GM18507 (cell line): ENCODE data around the gene HDAC4.

Source experiments
- DNase-seq: peaks from one replicate; pipeline ENCODE4 v3.0.0; 2011; ENCODE audit warnings: low read depth; ENCODE audit not compliant: insufficient read length; ENCODE audit errors: extremely low spot score
- FAIRE-seq: peaks from 2 replicates; lab custom pipeline; 2011; peaks lifted over from hg19 to GRCh38; lab: Jason Lieb, UNC

HDAC4 gene

DNA sequence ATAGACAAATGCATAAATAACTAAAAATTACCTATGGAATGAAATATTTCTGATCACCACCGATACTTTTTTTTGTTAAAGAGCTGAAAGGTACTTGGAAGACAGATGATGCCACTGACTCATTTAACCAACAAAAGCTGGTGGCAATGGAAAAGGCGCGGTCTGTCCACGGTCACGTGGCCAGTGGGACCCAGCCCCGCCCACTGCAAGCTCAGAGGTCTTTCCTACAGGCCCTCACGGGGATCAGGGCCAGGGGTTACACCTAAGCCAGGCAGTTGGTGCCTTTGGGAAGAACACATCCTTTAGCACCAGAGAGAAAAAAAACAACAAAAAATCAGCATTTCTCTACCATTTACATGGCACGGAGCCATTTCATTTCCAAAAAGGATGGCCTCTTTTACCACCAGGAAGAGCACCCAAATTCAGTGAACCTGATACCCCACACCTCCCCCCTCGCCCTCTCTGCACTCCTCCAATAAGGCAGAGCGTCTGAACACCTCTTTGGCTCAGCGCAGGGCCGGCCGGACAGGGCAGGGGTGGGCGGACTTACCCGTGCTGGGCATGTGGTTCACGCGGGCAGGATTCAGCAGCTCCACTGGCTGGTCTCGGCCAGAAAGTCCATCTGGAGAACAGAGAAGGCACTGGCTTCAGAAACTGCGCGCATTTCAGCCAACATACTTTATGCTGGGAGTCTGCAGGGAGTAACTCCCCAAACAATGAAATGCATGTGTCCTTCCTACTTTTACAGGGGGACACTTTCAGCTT is 164.6 kb downstream of the HDAC4 start:
- DNase-seq (no peak), FAIRE-seq (no peak)

DNA sequence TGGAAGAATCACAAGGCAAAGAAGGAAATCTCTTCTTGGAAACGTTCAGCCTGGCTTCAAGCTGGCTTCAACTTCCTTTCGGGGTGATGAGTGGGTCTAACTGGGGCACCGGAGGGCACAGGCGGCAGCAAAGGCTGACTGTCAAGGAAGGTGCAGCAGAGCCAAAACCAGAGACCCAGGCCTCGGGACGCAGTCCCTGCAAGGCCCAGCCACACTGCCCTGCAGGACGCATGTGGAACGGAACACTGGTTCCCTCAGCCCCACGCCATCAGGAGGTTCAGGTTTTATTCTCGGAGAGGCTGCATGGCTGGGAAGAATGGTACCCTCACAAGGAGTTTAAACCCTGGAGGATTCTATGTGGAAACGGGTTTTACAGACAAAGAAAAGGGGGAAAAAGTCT is 165.5 kb downstream of the HDAC4 start:
- DNase-seq, result no peak
- FAIRE-seq, result no peak

DNA sequence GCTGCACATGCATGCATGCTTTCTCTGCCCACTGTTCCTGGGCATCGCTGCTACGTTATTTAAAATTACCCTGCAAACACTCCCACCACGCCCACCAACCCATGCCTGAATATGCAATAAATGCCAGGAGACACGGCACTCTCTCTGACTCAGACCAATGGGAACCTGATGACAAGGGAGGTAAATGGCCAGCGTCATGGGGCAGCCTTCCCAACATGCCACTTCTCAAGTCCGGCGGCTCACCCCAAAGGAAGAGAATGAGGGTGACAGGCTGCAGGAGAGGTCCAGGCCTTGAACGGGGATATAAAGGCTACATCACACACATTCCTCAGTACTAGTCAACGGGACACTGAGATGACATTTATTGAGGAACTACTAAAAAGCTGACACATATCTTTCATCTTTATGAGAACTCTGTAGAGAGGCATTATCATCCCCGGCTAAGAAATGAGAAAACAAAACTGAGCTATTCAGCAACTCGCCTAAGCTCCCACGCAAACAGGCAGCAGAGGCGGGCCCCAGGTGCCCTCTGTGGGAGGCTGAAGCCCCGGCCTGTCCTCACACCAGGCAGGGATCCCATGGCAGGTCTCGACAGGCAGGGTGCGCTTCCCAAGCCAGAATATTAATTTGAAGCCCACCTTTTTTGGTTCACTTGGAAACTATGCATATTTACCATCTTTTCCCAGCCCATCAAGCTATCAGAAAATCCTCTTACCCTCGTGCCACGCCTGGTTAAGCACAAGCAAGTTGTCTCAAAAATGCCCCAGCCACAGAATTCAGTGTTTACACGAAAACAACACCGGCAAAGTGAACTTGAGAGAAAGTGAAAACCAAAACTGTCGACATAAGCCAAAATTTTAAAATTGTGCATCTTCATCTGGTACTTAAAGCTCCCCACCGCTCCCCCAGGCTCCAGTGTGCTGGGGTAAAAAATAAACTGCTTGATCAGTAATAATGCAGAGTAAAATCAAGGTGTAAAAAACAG is 166.3 kb downstream of the HDAC4 start:
- no peak for DNase-seq
- no peak for FAIRE-seq

DNA sequence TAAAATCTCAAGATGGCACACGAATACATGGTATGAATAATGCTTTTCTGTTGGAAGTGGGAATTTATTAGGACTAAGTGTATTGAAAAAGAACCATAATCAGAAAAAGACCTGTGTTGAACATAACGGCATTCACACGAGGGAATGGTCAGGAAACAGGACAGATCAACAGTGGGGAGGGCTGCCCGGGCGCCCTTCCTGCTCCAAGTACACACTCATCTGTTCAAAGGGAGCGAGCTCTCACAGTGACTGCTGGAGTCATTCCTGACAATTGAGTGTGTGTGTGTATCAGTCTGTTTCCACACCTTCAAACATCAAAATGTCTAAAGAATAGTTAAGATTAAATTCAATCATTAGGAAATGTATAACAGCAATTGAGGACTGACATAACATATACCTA is 167.2 kb downstream of the HDAC4 start:
- no peak for DNase-seq
- no peak for FAIRE-seq

DNA sequence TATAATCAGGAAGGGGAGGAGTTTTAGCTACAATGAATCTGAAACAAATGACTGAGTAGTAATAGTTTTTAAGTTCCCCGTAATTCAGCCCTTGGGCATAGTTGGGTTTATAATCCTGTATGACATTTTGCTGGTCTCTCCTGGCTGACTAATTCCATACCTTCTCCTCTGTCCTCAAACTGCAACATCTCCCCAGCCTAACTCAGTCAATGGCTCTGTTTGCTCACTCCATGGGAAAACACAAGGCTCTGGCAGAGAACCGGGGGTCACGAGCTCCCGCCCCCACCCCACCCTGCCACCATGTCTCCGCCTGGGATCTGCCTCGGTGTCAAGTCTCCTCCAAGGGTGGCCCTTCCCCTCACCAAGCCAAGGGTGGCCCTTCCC is 168.6 kb downstream of the HDAC4 start:
- FAIRE-seq (no peak), DNase-seq (no peak)

DNA sequence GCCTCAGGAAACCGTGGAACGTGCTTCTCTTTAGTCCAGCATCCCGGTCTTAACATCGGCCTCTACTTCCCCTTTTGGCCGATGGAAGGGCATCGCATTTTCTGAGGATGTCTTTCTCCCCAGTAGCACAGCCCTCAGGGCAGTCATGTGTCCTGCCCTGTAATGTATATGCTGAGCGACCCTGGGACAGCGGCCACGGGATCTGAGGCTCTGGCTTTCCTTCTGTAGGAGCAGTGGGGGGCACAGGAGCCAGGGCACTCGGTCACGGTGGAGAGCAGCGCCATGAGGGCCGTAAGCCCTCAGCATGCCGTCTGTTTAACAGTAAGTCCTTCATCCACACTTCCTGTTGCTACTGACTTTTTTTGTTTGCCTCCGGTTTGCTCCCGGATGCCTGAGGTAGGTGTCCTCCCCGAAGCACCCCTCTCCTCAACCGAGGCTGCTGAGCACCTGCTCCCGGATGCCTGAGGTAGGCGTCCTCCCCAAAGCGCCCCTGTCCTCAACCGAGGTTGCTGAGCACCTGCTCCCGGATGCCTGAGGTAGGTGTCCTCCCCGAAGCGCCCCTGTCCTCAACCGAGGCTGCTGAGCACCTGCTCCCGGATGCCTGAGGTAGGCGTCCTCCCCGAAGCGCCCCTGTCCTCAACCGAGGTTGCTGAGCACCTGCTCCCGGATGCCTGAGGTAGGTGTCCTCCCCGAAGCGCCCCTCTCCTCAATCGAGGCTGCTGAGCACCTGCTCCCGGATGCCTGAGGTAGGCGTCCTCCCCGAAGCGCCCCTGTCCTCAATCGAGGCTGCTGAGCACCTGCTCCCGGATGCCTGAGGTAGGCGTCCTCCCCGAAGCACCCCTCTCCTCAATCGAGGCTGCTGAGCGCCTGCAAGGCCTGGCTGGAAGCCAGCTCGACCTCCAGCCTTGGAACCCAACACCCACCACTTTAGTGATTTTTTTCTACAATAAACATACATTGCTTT is 169.3 kb downstream of the HDAC4 start:
- FAIRE-seq, result no peak

DNA sequence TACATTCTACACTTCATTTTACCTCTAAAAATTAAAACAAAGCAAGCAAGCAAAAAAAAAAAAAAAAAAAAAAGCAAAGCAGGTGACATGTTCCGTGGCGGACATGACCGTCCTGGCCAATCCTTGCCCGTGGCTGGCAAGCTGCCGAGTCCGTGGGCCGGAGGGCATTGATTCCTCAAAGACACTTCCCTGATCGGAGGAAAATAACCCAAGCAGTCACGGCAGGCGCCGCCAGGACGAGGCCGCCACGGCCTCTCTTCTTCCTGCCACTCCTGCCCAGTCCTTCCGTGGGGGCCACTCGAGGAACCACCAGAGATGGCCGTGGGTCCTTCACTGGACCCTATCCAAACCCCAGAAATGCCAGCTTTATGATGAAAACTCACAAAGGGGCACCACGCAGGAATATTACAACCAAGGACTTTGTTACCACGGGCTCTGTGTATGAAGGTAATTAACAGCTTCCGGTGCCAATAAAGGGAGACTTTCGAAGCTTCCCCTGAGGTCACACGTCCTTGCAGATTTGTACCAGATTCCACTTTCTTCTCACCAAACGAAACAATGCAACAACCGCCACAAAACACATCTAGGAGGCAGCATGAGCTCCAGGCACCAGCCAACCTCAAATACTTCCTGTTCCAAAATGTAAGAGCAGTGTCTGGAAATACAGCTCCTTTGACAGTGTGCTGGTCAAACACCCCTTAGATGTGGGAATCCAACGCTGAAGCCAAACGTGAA is 170.3 kb downstream of the HDAC4 start:
- DNase-seq (no peak), FAIRE-seq (no peak)

More for the DNA sequence above, 169.3 kb downstream of the HDAC4 start:
- DNase-seq, result no peak

DNA sequence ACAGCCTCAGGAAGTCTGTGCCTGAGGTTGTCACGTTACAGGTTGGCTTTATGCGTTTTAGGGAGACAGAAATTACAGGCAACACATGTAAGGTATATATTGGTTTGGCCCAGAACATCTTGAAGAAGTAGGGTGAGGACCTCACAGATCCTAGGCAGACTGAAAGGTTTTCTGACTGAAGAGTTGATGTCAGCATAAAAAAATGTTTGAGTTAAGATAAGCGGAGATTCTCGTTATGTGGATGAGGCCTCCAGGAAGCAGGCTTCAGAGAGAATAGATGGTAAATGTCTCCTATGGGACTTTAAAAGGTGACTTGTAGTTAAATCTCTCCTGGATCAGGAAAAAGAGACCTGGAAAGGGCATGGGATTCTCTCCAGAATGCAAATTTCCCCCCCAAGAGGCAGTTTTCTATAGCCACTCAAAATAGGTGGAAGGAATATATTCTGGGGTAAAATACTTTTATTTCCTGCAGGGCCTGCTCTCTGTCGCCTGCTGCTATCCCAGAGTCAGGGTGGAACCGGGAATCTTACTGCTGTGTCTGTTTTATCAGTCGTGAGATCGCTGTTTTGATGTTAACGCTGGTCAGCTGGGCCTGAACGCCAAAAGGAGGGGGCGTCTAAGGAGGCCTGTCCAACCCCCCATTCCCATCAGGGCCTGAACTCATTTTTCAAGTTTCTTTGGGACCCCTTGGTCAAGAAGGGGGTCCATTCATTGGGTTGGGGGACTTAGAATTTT is 171.1 kb downstream of the HDAC4 start:
- FAIRE-seq (no peak), DNase-seq (no peak)

DNA sequence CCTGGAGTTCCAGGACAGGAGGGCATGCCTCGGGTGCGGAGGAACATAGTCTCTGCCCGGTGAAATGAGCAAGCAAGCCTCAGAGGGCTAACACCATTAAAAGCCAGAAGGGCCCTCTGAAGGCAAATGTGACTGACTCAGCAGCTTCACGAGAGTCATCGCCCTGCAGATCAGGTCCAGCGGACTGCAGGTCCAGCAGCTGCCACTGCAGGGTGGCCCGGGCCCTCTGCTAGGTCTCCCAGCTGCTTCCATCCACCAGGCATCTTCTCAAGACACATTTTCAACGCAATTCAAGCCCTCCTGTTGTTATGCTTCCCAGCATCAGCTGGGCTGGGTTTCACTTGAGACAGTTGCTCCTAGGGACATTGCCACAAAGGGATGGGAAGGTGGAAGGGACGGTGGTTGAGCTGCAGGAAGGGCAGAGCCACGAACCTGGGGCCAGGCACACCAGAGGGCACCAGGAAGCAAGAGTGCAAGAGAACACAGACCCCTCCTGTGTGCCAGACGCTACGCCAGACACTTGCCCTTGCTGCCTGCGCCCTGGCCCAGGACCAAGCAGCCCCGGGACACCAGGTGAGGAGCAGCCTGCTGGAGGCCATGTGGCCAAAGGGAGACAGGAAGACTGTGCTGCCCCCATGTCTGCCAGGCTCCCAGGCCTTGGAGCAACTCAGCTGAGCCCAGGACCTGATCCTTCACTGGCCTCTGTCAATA is 173.0 kb downstream of the HDAC4 start:
- FAIRE-seq (no peak), DNase-seq (no peak)

DNA sequence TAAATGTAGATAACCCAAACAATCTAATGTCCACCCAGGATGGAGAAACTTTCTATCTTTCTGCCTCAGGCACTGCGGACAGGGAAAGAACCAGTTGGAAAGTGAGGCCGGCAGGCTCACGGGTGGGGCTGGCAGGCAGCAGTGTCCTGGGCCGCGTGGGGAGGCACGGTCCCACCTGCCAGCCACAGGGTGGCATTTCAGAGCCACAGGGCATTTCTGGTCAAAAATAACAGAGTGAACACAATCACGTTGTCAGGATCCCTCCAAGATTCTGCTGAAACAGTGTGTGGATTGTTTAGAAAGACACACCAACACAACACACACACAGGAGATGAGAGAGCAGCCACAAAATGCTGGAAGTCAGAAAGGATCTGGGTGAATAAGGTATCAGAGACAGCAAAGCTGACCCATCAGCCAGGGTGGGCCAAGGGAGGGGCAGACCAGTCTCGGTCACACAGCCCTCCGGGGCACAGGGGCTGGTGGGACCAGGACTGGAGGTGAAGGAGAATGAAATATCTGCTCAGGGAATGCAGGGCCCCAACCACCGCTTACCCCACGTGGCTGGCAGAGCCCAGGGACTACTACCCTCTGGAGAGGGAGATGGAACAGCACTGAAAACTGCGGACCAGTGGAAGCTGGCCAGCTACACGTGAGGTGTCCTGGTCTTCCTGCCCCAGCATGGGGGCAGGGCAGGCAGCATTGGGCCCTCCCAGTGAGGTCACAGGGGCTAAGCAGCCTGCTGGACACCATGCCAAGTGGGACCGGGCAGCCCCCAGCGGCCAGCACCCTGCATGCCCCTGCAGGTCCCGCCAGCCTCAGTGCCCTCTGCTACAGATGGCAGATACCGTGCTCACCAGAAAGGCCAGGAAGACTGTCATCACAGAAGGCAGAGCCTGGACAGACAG is 173.9 kb downstream of the HDAC4 start:
- FAIRE-seq, result no peak
- no peak for DNase-seq

DNA sequence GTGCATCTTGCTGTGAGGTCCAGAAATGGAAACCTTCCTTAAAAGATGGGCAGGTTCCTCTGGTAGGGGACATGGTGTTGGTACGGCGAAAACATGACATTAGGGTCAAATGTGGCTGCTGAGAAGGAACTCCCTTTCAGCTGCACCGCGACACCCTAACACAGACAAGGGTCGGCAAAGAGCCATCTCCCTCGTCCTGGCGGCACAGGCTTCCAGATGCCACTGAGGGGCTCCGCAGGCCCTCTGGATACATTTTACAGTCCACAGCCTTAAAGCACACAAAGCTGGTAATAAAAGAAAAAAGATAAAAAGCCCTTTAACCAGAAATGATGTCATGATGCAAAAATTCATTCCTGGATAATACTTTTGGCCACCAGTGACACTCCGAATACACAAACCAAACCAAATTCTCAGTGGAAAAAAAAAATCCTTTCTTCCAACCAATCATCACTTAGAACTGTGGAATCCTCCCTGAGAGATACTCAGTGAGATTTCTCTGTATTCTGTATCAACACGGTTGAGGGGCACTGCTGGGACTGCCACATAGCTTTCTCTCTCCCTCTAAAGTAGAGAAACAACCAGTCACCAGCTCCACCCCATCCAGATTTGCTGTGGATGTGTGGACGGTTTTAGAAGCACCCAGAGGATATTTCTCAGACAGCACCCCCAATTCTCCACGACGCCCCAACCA is 174.8 kb downstream of the HDAC4 start:
- DNase-seq (no peak), FAIRE-seq (no peak)

DNA sequence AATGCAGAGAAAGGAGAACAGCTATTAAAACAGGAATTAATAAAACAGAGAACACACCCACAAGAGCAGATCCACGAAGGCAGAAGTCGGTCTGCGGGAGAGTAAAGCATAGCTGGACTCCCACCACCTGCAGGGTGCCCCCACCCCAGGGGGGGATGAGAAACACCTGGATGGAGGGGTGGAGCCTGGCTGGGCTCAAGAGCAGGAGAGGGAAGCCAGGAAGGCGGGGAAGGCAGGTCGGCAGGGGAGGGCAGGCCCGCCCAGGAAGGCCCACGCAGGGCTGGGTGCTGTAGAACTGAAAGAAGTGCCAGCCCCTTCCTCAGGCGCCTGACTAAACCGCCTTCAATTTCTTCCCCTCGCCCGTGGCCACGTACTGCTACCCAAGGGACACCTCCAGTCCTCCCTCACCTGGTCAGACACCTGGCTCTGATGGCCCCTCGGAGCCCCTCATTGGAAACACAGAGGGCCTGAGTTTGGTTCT is 175.4 kb downstream of the HDAC4 start:
- FAIRE-seq, result no peak

DNA sequence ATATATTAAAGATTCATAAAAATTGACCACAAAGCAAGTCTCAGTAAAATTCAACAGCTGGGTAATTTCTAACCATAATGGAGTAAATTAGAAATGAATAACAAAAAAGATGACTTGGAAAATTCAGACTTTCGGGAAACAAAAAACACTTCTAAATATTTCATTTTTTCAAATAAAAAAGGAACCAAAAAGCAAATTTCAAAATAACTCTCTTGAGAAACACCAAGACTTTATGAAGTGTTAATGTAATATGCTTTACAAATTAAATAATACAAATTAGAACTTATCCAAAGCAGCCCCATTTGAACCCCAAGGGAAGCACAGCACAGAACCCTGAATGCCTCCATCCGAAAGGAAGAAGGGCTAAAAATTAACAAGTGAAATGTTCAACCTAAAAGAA is 175.9 kb downstream of the HDAC4 start:
- no peak for DNase-seq
- no peak for FAIRE-seq

More for the DNA sequence above, 175.4 kb downstream of the HDAC4 start:
- DNase-seq, result no peak

DNA sequence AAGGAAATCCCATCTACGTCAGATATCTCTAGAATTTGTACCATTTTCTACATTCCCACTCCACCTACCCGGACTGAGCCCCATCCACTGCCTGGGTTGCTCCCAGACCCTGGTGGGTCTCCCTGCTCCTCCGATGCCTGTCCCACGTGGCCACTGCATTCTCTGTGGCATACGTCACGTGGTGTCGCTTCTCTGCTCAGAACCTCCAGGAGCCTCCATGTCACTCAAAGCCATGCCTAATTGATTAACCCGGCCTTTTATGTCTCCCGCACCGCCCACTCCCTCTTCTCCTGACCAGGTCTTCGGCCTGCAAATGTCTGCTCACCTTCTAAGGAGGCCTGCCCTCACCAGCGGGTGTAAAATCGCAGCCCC is 176.6 kb downstream of the HDAC4 start:
- FAIRE-seq, result no peak

DNA sequence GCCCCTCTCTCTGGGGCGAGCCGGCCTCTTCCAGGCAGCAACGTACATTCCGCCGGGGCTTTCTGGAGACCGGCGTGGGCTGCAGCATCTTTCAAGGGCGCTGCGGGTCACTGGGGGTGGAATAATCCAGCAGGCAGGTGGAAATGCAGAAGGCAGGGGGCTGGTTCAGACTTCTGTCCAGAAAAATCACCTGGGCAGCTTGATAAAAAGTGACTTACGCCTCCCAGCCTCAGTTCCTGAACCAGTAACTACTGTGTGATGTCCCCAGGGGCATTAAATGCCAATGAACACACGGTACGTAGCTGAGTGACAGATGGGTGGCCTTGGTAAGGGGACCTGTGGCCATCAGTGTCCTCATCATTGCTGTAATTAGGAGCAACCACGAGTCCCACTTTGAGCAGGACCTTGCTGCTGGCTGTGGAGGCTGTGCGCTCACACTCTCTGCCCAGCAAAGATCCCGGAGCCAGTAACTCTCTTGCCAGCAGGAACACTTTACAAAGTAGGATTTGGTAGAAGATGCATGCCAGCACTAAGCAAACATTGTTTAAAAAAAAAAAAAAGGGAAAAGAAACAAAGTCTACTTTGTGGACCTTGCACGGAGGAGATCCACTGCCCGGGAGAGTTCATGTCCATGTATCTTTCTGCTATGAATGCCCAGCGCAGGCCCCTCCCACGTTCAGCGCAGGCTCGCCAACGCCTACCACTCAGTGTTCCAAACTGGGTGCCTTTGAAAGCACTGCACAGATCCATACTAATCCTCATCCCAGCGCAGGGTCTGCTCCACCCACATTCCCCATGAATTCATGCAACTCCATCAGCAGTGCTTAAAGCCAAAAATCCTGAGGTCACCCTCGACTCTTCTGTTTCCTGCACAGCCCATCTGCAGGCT is 177.3 kb downstream of the HDAC4 start:
- DNase-seq, result no peak
- no peak for FAIRE-seq

More for the DNA sequence above, 176.6 kb downstream of the HDAC4 start:
- DNase-seq, result no peak
